OCI-LY7 (cell line): Measurements from ENCODE around the gene NBPF26. TPM values are rescaled to one million over a fixed set of nuclear protein-coding genes. Genes with fewer than 3 reads are reported as not detected.
"Not testable (repeated sequence)": the region's sequence is repeated elsewhere in the genome, so short reads cannot be mapped to it uniquely, and the experiment has no call there.

Experiments used
- BruUV-seq: library from RNA; stranded (reverse); fragments of 400-500 nt; replicated peaks from 2 replicates; lab custom pipeline; 2021; lab: Mats Ljungman, UMichigan
- CTCF ChIA-PET: fragments of 300-600 bp; sonication (Branson Sonifier 250); formaldehyde crosslinking; loops from one replicate; lab custom pipeline; 2022; ENCODE audit warnings: antibody characterized with exemption; ENCODE audit not compliant: unreplicated experiment; lab: Charles Lee
- POLR2A ChIA-PET: fragments of 300-600 bp; sonication (Branson Sonifier 250); formaldehyde crosslinking; loops from one replicate; lab custom pipeline; 2022; ENCODE audit warnings: antibody characterized with exemption; lab: Charles Lee
- DNase-seq: peaks from one replicate; pipeline ENCODE4 v3.0.0-alpha.2; 2015; ENCODE audit warnings: low spot score
- H2AFZ ChIP-seq: fragments of 200-600 bp; sonication (generic), shearing (Covaris generic); 2 replicates; pipeline ENCODE4 v1.6.1; 2014; ENCODE audit warnings: mild to moderate bottlenecking, antibody characterized with exemption, low read length, moderate library complexity
- H3K27ac ChIP-seq: fragments of 200-600 bp; sonication (generic); 2 replicates; pipeline ENCODE4 v1.5.1; 2014; ENCODE audit warnings: mixed run types, low read depth, mild to moderate bottlenecking, moderate library complexity, low read length, inconsistent platforms; ENCODE audit not compliant: poor library complexity, severe bottlenecking
- H3K36me3 ChIP-seq: fragments of 200-600 bp; sonication (generic); 2 replicates; pipeline ENCODE4 v1.6.1; 2014; ENCODE audit warnings: mild to moderate bottlenecking, antibody characterized with exemption, low read length, moderate library complexity, mixed read lengths; ENCODE audit not compliant: insufficient read depth
- H3K4me1 ChIP-seq: fragments of 200-600 bp; sonication (generic); 2 replicates; pipeline ENCODE4 v1.5.1; 2014; ENCODE audit warnings: mild to moderate bottlenecking, low read length; ENCODE audit not compliant: insufficient read depth, poor library complexity, severe bottlenecking
- H3K4me2 ChIP-seq: fragments of 200-600 bp; sonication (generic); 2 replicates; pipeline ENCODE4 v1.6.1; 2014; ENCODE audit warnings: mild to moderate bottlenecking, low read length
- H3K4me3 ChIP-seq: fragments of 200-600 bp; sonication (generic); 2 replicates; pipeline ENCODE4 v1.5.1; 2014; ENCODE audit warnings: mild to moderate bottlenecking, low read depth, low read length; ENCODE audit not compliant: poor library complexity, severe bottlenecking
- H3K79me2 ChIP-seq: fragments of 200-600 bp; sonication (generic); 2 replicates; pipeline ENCODE4 v1.6.1; 2016; ENCODE audit warnings: low read depth, mild to moderate bottlenecking, low read length, moderate library complexity, mixed read lengths; ENCODE audit not compliant: insufficient read depth
- H3K9me2 ChIP-seq: fragments of 200-600 bp; sonication (generic); 2 replicates; pipeline ENCODE4 v1.6.1; 2016; ENCODE audit warnings: mild to moderate bottlenecking, low read length, mixed read lengths; ENCODE audit not compliant: insufficient read depth
- H3K9me3 ChIP-seq: fragments of 200-600 bp; sonication (generic); 2 replicates; pipeline ENCODE4 v1.6.1; 2014; ENCODE audit warnings: mild to moderate bottlenecking, mixed run types, low read length, mixed read lengths
- H4K20me1 ChIP-seq: fragments of 200-600 bp; sonication (generic); 2 replicates; pipeline ENCODE4 v1.6.1; 2014; ENCODE audit warnings: mild to moderate bottlenecking, antibody characterized with exemption, low read length, moderate library complexity, mixed read lengths; ENCODE audit not compliant: insufficient read depth
- intact Hi-C: fragments of 100-400 bp; cut with micrococcal nuclease; formaldehyde crosslinking; loops from one replicate; pipeline ENCODE4 v1.10.0; 2022; ENCODE audit not compliant: unreplicated experiment
- total RNA-seq, 2 experiments: library from RNA; depleted of rRNA in 1 of 2; stranded (reverse); fragments of >200 nt in 1 of 2; shearing (Covaris generic) in 1 of 2; gene quantifications; 2 replicates each; pipeline ENCODE4 v1.2.3, GENCODE V29; 2014 to 2022

NBPF26 gene
- total RNA-seq, 2 experiments from 2014 or later = 24.2 to 24.7 TPM

GRCh38 chr1:120700807-120701562, 22.8 kb upstream of the NBPF26 start:
- H2AFZ ChIP-seq, CTCF ChIA-PET, H4K20me1 ChIP-seq, H3K9me2 ChIP-seq, H3K27ac ChIP-seq, BruUV-seq, POLR2A ChIA-PET, H3K4me1 ChIP-seq, H3K4me3 ChIP-seq, DNase-seq, intact Hi-C loops, H3K79me2 ChIP-seq, H3K36me3 ChIP-seq, H3K4me2 ChIP-seq, H3K9me3 ChIP-seq: not testable (repeated sequence)

- DNase-seq, POLR2A ChIA-PET, H4K20me1 ChIP-seq, H3K9me2 ChIP-seq, H3K79me2 ChIP-seq, intact Hi-C loops, H3K27ac ChIP-seq, H3K9me3 ChIP-seq, BruUV-seq, H3K4me1 ChIP-seq, H3K36me3 ChIP-seq, H2AFZ ChIP-seq, CTCF ChIA-PET: not testable (repeated sequence)
- H3K4me3 ChIP-seq = peak overlapping the region; percentile 19
- H3K4me2 ChIP-seq = 0 out of 2 replicates have a peak overlapping the region, but pooled peaks have one; percentile 20
These were observed 409 bp upstream of the NBPF26 start for GRCh38 chr1:120723358-120723714.

DNA sequence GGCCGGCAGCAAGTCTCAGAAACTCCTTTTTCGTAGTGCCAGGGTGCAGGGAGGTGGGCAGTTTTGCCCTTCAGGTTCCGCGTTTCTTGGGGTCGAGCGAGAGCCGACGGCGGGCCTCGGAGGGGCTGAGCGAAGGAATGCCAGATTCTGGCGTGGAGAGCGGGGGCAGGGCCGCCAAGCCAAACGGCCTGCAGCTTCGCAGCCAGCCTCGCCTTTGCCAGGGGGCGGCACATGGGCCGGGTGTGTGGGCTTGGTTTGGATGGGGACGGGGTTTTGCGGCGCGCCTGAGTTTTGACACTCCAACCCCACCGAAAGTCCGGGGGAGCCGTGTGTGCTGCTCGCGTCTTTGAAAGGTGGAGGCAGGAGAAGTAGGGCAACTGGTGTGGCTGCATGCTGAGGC, 762 bp downstream of the NBPF26 start:
- DNase-seq, POLR2A ChIA-PET, BruUV-seq, H3K9me3 ChIP-seq, H3K79me2 ChIP-seq, intact Hi-C loops, H3K4me1 ChIP-seq, H3K36me3 ChIP-seq, H3K9me2 ChIP-seq, H4K20me1 ChIP-seq, CTCF ChIA-PET, H3K27ac ChIP-seq: not testable (repeated sequence)
- peak overlapping the region; percentile 72 for H3K4me3 ChIP-seq
- H2AFZ ChIP-seq = peak overlapping the region; percentile 60; the same call in 1 of the 2 replicates
- peak overlapping the region; percentile 78 for H3K4me2 ChIP-seq

GRCh38 chr1:120728811-120729210, 5.1 kb downstream of the NBPF26 start:
- H3K79me2 ChIP-seq, intact Hi-C loops, H4K20me1 ChIP-seq, H3K9me3 ChIP-seq, H2AFZ ChIP-seq, H3K27ac ChIP-seq, BruUV-seq, CTCF ChIA-PET, POLR2A ChIA-PET, H3K4me1 ChIP-seq, DNase-seq, H3K36me3 ChIP-seq, H3K4me2 ChIP-seq, H3K4me3 ChIP-seq, H3K9me2 ChIP-seq: not testable (repeated sequence)

GRCh38 chr1:120769090-120769489, 45.3 kb downstream of the NBPF26 start:
- H3K27ac ChIP-seq, H4K20me1 ChIP-seq, H3K36me3 ChIP-seq, H3K4me2 ChIP-seq, H3K4me3 ChIP-seq, BruUV-seq, H3K9me3 ChIP-seq, H3K9me2 ChIP-seq, CTCF ChIA-PET, H3K4me1 ChIP-seq, DNase-seq, intact Hi-C loops, POLR2A ChIA-PET, H3K79me2 ChIP-seq, H2AFZ ChIP-seq: not testable (repeated sequence)

DNA sequence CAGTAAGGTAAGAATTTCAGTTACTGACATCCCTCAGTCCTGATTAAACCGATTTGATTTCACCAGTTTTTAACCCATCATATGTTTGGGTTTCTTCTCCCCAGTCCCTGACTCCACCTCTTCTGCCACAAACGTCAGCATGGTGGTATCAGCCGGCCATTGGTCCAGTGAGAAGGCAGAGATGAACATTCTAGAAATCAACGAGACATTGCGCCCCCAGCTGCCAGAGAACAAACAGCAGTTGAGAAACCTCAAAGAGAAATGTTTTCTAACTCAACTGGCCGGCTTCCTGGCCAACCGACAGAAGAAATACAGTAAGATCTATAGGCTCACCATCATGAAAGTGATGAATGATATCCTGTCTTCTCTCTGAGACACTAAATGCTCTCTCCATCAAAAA, 81.7 kb downstream of the NBPF26 start:
- intact Hi-C loops, CTCF ChIA-PET, BruUV-seq: not testable (repeated sequence)

More for the DNA sequence above, 81.7 kb downstream of the NBPF26 start:
- H3K4me1 ChIP-seq, H3K4me2 ChIP-seq, POLR2A ChIA-PET, H3K9me2 ChIP-seq, H2AFZ ChIP-seq, H3K79me2 ChIP-seq, H4K20me1 ChIP-seq, H3K27ac ChIP-seq, H3K36me3 ChIP-seq, H3K9me3 ChIP-seq, H3K4me3 ChIP-seq: not testable (repeated sequence)
- peak; percentile 2 for DNase-seq
